ENCODE measurements around the gene ADGRB3.

- TF ChIP-seq EZH2 (IDR thresholded peaks at IDR 0.05; ENCODE audit: low read length, unreplicated experiment) = no peak
- no peak for TF ChIP-seq CTCF (conservative IDR thresholded peaks at IDR 0.05; ENCODE audit: low read depth, low read length)
These were observed 544.6 kb downstream of the ADGRB3 start for GRCh38 chr6:69179681-69180080.
